Tibial nerve (tissue), 4 donors: ENCODE data around the gene WFS1.

Experiments used
- EP300 ChIP-seq, 2 donors: sonication (generic); formaldehyde crosslinking; IDR thresholded peaks; one replicate each; pipeline ENCODE4 v1.6.1; 2017; ENCODE audit warnings: antibody characterized with exemption in 2 of 2, mild to moderate bottlenecking in 1 of 2
- POLR2A ChIP-seq, 2 donors: fragments of 450-650 bp; IDR thresholded peaks; one replicate each; pipeline ENCODE4 v1.6.1; 2017; ENCODE audit warnings: antibody characterized with exemption in 2 of 2, mild to moderate bottlenecking in 2 of 2, moderate library complexity in 2 of 2
- TF ChIP-seq, protein P1 (sequence below), 5 experiments: fragments of 200-600 bp in 3 of 5; fragments of 450-650 bp in 2 of 5; sonication (generic) in 3 of 5; IDR thresholded peaks; one replicate each; pipeline ENCODE4 v1.5.1; 2016 to 2019; ENCODE audit warnings: antibody characterized with exemption in 5 of 5, mild to moderate bottlenecking in 3 of 5, moderate library complexity in 2 of 5

DNA sequence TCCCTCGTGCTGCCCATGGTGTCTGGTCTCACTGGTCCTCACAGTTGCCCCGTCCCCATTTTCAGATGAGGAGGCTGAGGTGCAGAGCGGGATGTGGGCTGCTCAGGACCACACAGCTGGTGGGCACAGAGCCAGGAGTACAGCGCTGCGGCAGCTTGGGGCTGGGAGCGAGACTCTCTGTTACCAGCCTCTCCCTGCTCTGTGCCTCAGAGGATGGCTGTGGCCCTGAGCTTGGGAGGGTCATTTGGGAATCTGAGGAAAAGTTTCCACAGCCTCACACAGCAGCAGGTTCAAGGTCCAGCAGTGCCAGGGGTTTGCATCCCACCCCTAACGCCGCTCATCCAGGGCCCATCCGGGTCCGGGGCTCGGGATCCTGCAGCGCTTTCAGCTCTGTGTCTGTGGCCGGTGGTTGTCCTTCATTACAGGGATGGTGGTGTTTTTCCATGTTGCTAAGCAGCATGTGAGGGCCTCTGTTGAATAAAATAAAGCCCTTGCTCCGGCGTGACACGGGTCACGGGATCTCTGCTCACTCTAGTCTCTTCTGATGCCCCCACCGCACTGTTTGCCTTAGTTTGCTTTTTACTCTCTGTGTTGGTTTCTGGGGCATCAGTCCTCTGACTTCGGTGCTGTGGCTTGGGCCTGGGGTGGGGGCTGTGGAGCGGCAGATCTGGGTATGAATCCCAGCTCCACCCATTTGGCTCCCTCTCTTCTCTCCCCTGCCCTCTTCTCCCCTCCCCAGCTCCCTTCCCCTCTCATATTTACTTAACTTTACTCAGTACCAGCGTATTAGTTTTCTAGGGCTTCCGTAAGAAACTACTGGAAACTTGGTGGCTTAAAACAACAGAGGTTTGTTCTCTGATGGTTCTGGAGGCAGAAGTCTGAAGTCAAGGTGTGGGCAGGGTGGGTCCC, 6.5 kb downstream of the WFS1 start:
- TF ChIP-seq, protein P1, sequence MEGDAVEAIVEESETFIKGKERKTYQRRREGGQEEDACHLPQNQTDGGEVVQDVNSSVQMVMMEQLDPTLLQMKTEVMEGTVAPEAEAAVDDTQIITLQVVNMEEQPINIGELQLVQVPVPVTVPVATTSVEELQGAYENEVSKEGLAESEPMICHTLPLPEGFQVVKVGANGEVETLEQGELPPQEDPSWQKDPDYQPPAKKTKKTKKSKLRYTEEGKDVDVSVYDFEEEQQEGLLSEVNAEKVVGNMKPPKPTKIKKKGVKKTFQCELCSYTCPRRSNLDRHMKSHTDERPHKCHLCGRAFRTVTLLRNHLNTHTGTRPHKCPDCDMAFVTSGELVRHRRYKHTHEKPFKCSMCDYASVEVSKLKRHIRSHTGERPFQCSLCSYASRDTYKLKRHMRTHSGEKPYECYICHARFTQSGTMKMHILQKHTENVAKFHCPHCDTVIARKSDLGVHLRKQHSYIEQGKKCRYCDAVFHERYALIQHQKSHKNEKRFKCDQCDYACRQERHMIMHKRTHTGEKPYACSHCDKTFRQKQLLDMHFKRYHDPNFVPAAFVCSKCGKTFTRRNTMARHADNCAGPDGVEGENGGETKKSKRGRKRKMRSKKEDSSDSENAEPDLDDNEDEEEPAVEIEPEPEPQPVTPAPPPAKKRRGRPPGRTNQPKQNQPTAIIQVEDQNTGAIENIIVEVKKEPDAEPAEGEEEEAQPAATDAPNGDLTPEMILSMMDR (IDR thresholded peaks at IDR 0.05), result no peak
- TF ChIP-seq EP300 (IDR thresholded peaks at IDR 0.05) (no peak), POLR2A (IDR thresholded peaks at IDR 0.05) (no peak)
